ENCODE results near the gene SPANXA1. TPM values are rescaled to one million over a fixed set of nuclear protein-coding genes. Genes with fewer than 3 reads are reported as not detected.
"Not testable (repeated sequence)": the region's sequence is repeated elsewhere in the genome, so short reads cannot be mapped to it uniquely, and the experiment has no call there.

Gene SPANXA1
- polyA plus RNA-seq (not detected in 3 replicates), polyA minus RNA-seq (not detected in 3 replicates)
- not detected for polyA plus RNA-seq (2011; ENCODE audit: low read depth)
- polyA plus RNA-seq (2011; cell fraction: cytosol; rRNA removed) = not detected in 2 replicates
- not detected in 2 replicates for polyA plus RNA-seq (2011; cell fraction: nucleus; rRNA removed)
- polyA plus RNA-seq (2012; ENCODE audit: low replicate concordance) = not detected in 2 replicates
- not detected for polyA minus RNA-seq (2011; cell fraction: cytosol; rRNA and poly(A)+ RNA removed)
- not detected in 2 replicates for polyA minus RNA-seq (2011; cell fraction: nucleus; rRNA and poly(A)+ RNA removed)

- H3K27me3 ChIP-seq (ENCODE audit: control insufficient read depth, extremely low read depth, insufficient read depth, low read length); H3K9ac ChIP-seq (ENCODE audit: control insufficient read depth, extremely low read depth, insufficient read depth, low read length); H3K36me3 ChIP-seq (ENCODE audit: control insufficient read depth in 2 of 2, extremely low read depth in 1 of 2, insufficient read depth in 2 of 2, low read length in 2 of 2); H3K27ac ChIP-seq (ENCODE audit: control insufficient read depth, insufficient read depth, low read length); H3K9me3 ChIP-seq (ENCODE audit: control insufficient read depth, low read depth, low read length); DNase-seq (ENCODE audit: low read depth, low spot score); H3K79me2 ChIP-seq (ENCODE audit: control insufficient read depth, insufficient read depth, low read length); dilution Hi-C loops (cut with MboI; ENCODE audit: extremely low pct_ligation_motif_present, low sequenced_read_pairs); H2AFZ ChIP-seq (ENCODE audit: control insufficient read depth, low read length); FAIRE-seq; H3K9me1 ChIP-seq (ENCODE audit: control insufficient read depth, extremely low read depth, insufficient read depth, low read length); H3K4me3 ChIP-seq (ENCODE audit: control insufficient read depth in 2 of 3, extremely low read depth in 1 of 3, insufficient read depth in 2 of 3, low read depth in 1 of 3, low read length in 3 of 3); H4K20me1 ChIP-seq (ENCODE audit: control insufficient read depth, extremely low read depth, insufficient read depth, low read length); H3K4me2 ChIP-seq (ENCODE audit: control insufficient read depth, extremely low read depth, insufficient read depth, low read depth, low read length); H3K4me1 ChIP-seq (ENCODE audit: control insufficient read depth, extremely low read depth, insufficient read depth, low read length): not testable (repeated sequence)
Observed at GRCh38 chrX:141584638-141585037, at the start of gene SPANXA1. Gene SPANXA1 (minus strand): TSS chrX:141584738. CDS start chrX:141584678, 60 bp downstream.

GRCh38 chrX:141632124-141632523 lies 47.6 kb upstream of the SPANXA1 start:
- no peaks in the 10 kb centered on the region for H3K79me2 ChIP-seq (ENCODE audit: control insufficient read depth, insufficient read depth, low read length)
- H4K20me1 ChIP-seq (ENCODE audit: control insufficient read depth, extremely low read depth, insufficient read depth, low read length) = no peaks in the 10 kb centered on the region
- H3K27ac ChIP-seq (ENCODE audit: control insufficient read depth, insufficient read depth, low read length) = no peak overlapping the region
- H3K9me1 ChIP-seq (ENCODE audit: control insufficient read depth, extremely low read depth, insufficient read depth, low read length) = no peaks in the 10 kb centered on the region
- H3K36me3 ChIP-seq (ENCODE audit: control insufficient read depth in 2 of 2, extremely low read depth in 1 of 2, insufficient read depth in 2 of 2, low read length in 2 of 2) = no peaks in the 10 kb centered on the region
- DNase-seq (ENCODE audit: low read depth, low spot score) (no peak), FAIRE-seq (no peak)
- TF ChIP-seq EZH2 (IDR thresholded peaks at IDR 0.05; ENCODE audit: low read length) (no peak), CTCF (optimal IDR thresholded peaks at IDR 0.05 in 1 of 3, IDR thresholded peaks at IDR 0.05 in 1 of 3, conservative IDR thresholded peaks at IDR 0.05 in 1 of 3; ENCODE audit: extremely low read depth in 1 of 3, insufficient read depth in 2 of 3, low read length in 3 of 3) (no peak)
- H3K9me3 ChIP-seq (ENCODE audit: control insufficient read depth, low read depth, low read length) = no peaks in the 10 kb centered on the region
- H2AFZ ChIP-seq (ENCODE audit: control insufficient read depth, low read length) = no peak overlapping the region
- no peak overlapping the region for H3K9ac ChIP-seq (ENCODE audit: control insufficient read depth, extremely low read depth, insufficient read depth, low read length)
- no peak overlapping the region for H3K4me3 ChIP-seq (ENCODE audit: control insufficient read depth in 2 of 3, extremely low read depth in 1 of 3, insufficient read depth in 2 of 3, low read depth in 1 of 3, low read length in 3 of 3)
- no peak overlapping the region for H3K4me2 ChIP-seq (ENCODE audit: control insufficient read depth, extremely low read depth, insufficient read depth, low read depth, low read length)
- no peaks in the 10 kb centered on the region for H3K4me1 ChIP-seq (ENCODE audit: control insufficient read depth, extremely low read depth, insufficient read depth, low read length)
- no peaks in the 10 kb centered on the region for H3K27me3 ChIP-seq (ENCODE audit: control insufficient read depth, extremely low read depth, insufficient read depth, low read length)
- dilution Hi-C loops (cut with MboI; ENCODE audit: extremely low pct_ligation_motif_present, low sequenced_read_pairs) = no loop called here

- Histone ChIP-seq H3K27ac (ENCODE audit: control insufficient read depth, insufficient read depth, low read length) (no peak overlapping the region), H3K9me1 (ENCODE audit: control insufficient read depth, extremely low read depth, insufficient read depth, low read length) (no peaks in the 10 kb centered on the region), H3K4me3 (ENCODE audit: control insufficient read depth in 2 of 3, extremely low read depth in 1 of 3, insufficient read depth in 2 of 3, low read depth in 1 of 3, low read length in 3 of 3) (no peak overlapping the region), H3K36me3 (ENCODE audit: control insufficient read depth in 2 of 2, extremely low read depth in 1 of 2, insufficient read depth in 2 of 2, low read length in 2 of 2) (no peaks in the 10 kb centered on the region), H4K20me1 (ENCODE audit: control insufficient read depth, extremely low read depth, insufficient read depth, low read length) (no peaks in the 10 kb centered on the region), H3K9me3 (ENCODE audit: control insufficient read depth, low read depth, low read length) (no peaks in the 10 kb centered on the region), H2AFZ (ENCODE audit: control insufficient read depth, low read length) (no peak overlapping the region), H3K9ac (ENCODE audit: control insufficient read depth, extremely low read depth, insufficient read depth, low read length) (no peak overlapping the region), H3K79me2 (ENCODE audit: control insufficient read depth, insufficient read depth, low read length) (no peaks in the 10 kb centered on the region), H3K27me3 (ENCODE audit: control insufficient read depth, extremely low read depth, insufficient read depth, low read length) (no peaks in the 10 kb centered on the region), H3K4me1 (ENCODE audit: control insufficient read depth, extremely low read depth, insufficient read depth, low read length) (no peaks in the 10 kb centered on the region), H3K4me2 (ENCODE audit: control insufficient read depth, extremely low read depth, insufficient read depth, low read depth, low read length) (no peak overlapping the region)
- FAIRE-seq (no peak), DNase-seq (ENCODE audit: low read depth, low spot score) (no peak)
- no peak for TF ChIP-seq EZH2 (IDR thresholded peaks at IDR 0.05; ENCODE audit: low read length)
- no peak for TF ChIP-seq CTCF (optimal IDR thresholded peaks at IDR 0.05 in 1 of 3, IDR thresholded peaks at IDR 0.05 in 1 of 3, conservative IDR thresholded peaks at IDR 0.05 in 1 of 3; ENCODE audit: extremely low read depth in 1 of 3, insufficient read depth in 2 of 3, low read length in 3 of 3)
- dilution Hi-C loops (cut with MboI; ENCODE audit: extremely low pct_ligation_motif_present, low sequenced_read_pairs) = no loop called here
Observed at GRCh38 chrX:141619336-141619735, 34.8 kb upstream of the SPANXA1 start.

Data from keratinocyte (primary cell).